Upper lobe of left lung (tissue), 6 donors: ENCODE measurements around the gene UBAC1. TPM values are rescaled to one million over a fixed set of nuclear protein-coding genes. Genes with fewer than 3 reads are reported as not detected.

Source experiments
- ATAC-seq, 2 donors: fragments of 200-7000 bp; cut with Tn5 transposase; one replicate each; pipeline ENCODE4 v1.9.1; 2022; ENCODE audit warnings: mild to moderate bottlenecking in 2 of 2, moderate library complexity in 2 of 2; ENCODE audit not compliant: low FRiP score in 2 of 2
- DNase-seq, 2 donors: peaks; one replicate each; pipeline ENCODE4 v3.0.0-alpha.2; 2019 to 2020
- H3K27ac ChIP-seq, 4 donors: fragments of 200-600 bp; sonication (generic); one replicate each; pipeline ENCODE4 v1.5.1; 2016 to 2019
- H3K27me3 ChIP-seq, 4 donors: fragments of 200-600 bp; sonication (generic); one replicate each; pipeline ENCODE4 v1.5.1; 2017 to 2019
- H3K36me3 ChIP-seq, 4 donors: fragments of 200-600 bp; sonication (generic); one replicate each; pipeline ENCODE4 v1.5.1; 2016 to 2019
- H3K4me1 ChIP-seq, 4 donors: fragments of 200-600 bp; sonication (generic); one replicate each; pipeline ENCODE4 v1.5.1; 2018 to 2019
- H3K4me3 ChIP-seq, 4 donors: fragments of 200-600 bp; sonication (generic); one replicate each; pipeline ENCODE4 v1.5.1; 2017 to 2019; ENCODE audit warnings: mild to moderate bottlenecking in 2 of 4, moderate library complexity in 1 of 4
- H3K9me3 ChIP-seq, 4 donors: fragments of 200-600 bp; sonication (generic); one replicate each; pipeline ENCODE4 v1.5.1; 2018 to 2019
- EP300 ChIP-seq, 4 donors: sonication (generic); formaldehyde crosslinking; IDR thresholded peaks; one replicate each; pipeline ENCODE4 v1.5.1; 2017; ENCODE audit warnings: antibody characterized with exemption in 4 of 4, control low read depth in 2 of 4
- POLR2A ChIP-seq, 4 donors: fragments of 450-650 bp; IDR thresholded peaks; one replicate each; pipeline ENCODE4 v1.5.1; 2016 to 2017; ENCODE audit warnings: antibody characterized with exemption in 4 of 4, mild to moderate bottlenecking in 2 of 4
- POLR2AphosphoS5 ChIP-seq, 2 donors: sonication (generic); formaldehyde crosslinking; IDR thresholded peaks; one replicate each; pipeline ENCODE4 v1.5.1; 2017; ENCODE audit warnings: antibody characterized with exemption in 2 of 2
- WGBS, 2 donors: methylation state at CpG; one replicate each; pipeline ENCODE4 v1.1.5; 2017 to 2018; 5-methylcytosine and 5-hydroxymethylcytosine counted together
- total RNA-seq, 6 donors: library from RNA; depleted of rRNA in 4 of 6; stranded (reverse); fragments of >200 nt in 4 of 6; gene quantifications; one replicate each; pipeline versions ENCODE4 v1.1.0 to v1.2.1, GENCODE V29; 2016 to 2021
- TF ChIP-seq, protein P1 (sequence below), 6 experiments: fragments of 450-650 bp in 4 of 6; fragments of 200-600 bp in 2 of 6; sonication (generic) in 2 of 6; IDR thresholded peaks; one replicate each; pipeline ENCODE4 v1.5.1; 2016 to 2019; ENCODE audit warnings: antibody characterized with exemption in 6 of 6
- donor health status: DM: no; HTN: no; CAD: no; lungs with moderate emphysema.
- donor health status: DM: no; HTN: yes; CAD: no; lungs with severe emphysema.

The UBAC1 gene
- total RNA-seq, 6 donors from 2014 or later = 38.0 to 72.3 (median 49.3) TPM

DNA sequence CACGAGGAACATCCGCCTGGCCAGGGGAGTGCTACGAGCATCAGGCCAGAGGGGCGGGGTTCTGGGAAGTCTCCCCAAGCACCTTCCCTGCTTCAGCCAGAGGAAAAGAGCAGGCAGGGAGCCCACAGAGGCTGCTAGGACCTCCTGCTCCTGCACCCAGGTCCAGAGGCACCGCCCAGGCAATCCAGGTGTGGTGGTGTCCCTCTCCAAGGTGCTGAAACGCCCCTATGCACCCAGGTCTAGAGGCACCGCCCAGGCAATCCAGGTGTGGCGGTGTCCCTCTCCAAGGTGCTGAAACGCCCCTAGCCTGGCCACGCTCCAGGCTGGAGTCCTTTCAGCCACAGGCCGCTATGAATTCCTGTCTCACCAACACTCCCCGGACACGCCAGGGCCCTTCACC is 10.7 kb upstream of the UBAC1 start:
- no peak overlapping the region for H3K4me3 ChIP-seq
- TF ChIP-seq POLR2AphosphoS5 (IDR thresholded peaks at IDR 0.05) = peak in 1 of 2 donors; percentile 15
- no peak for TF ChIP-seq POLR2A (IDR thresholded peaks at IDR 0.05)
- peaks cover 19 to 39% (median 37%) of the 10 kb centered on the region in 4 donors for H3K4me1 ChIP-seq
- ATAC-seq (peak in 1 of 2 donors; percentile 75), DNase-seq (peak; percentile 78 to 86)
- H3K9me3 ChIP-seq = no peaks in the 10 kb centered on the region
- no peaks in the 10 kb centered on the region for H3K36me3 ChIP-seq
- 56 to 70% methylated on average over 11 to 13 of the region's 13 CpGs for WGBS, 2 donors
- H3K27ac ChIP-seq = no peak overlapping the region
- no peaks in the 10 kb centered on the region for H3K27me3 ChIP-seq

DNA sequence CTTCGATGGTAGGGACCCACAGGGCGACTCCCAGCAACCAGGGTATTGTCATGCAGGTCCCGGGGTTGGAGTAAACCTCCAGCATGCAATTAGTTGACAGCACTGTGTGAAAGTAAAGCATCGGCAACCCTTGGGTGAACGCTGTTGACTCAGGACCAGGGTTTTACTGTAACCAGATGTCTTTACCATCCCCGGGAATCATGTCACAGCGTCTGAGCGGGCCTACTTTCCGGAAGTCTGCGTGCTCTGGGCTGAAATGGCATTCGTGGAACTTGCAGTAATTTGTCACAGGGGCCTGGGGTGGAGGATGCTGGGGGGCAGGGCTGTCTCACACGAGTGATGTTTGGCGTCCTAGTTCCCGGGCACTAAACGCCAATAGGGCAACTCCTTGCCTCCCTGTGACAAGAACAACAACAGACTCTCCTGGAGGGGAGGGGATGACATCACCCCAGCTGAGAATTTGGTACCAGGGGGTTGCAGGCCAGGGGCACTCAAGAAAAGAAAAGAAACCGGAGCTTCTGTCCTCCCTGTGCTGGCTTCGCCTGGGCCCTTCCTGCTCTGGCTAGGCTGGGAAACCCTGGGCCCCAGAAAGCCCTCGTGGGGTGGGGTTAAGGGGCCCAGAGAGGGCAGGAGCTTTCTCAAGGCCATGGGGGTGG is 10.1 kb upstream of the UBAC1 start:
- DNase-seq (no peak), ATAC-seq (no peak)
- TF ChIP-seq POLR2AphosphoS5 (IDR thresholded peaks at IDR 0.05) (no peak), EP300 (IDR thresholded peaks at IDR 0.05) (no peak), POLR2A (IDR thresholded peaks at IDR 0.05) (no peak)
- TF ChIP-seq, protein P1, sequence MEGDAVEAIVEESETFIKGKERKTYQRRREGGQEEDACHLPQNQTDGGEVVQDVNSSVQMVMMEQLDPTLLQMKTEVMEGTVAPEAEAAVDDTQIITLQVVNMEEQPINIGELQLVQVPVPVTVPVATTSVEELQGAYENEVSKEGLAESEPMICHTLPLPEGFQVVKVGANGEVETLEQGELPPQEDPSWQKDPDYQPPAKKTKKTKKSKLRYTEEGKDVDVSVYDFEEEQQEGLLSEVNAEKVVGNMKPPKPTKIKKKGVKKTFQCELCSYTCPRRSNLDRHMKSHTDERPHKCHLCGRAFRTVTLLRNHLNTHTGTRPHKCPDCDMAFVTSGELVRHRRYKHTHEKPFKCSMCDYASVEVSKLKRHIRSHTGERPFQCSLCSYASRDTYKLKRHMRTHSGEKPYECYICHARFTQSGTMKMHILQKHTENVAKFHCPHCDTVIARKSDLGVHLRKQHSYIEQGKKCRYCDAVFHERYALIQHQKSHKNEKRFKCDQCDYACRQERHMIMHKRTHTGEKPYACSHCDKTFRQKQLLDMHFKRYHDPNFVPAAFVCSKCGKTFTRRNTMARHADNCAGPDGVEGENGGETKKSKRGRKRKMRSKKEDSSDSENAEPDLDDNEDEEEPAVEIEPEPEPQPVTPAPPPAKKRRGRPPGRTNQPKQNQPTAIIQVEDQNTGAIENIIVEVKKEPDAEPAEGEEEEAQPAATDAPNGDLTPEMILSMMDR (IDR thresholded peaks at IDR 0.05) = no peak
- no peak overlapping the region for H3K27ac ChIP-seq
- H3K27me3 ChIP-seq = no peaks in the 10 kb centered on the region
- WGBS, 2 donors = 65 to 69% methylated on average over 10 to 18 of the region's 18 CpGs
- no peaks in the 10 kb centered on the region for H3K9me3 ChIP-seq
- H3K4me1 ChIP-seq = peaks cover 19 to 39% (median 37%) of the 10 kb centered on the region in 4 donors
- no peaks in the 10 kb centered on the region for H3K36me3 ChIP-seq
- no peak overlapping the region for H3K4me3 ChIP-seq

DNA sequence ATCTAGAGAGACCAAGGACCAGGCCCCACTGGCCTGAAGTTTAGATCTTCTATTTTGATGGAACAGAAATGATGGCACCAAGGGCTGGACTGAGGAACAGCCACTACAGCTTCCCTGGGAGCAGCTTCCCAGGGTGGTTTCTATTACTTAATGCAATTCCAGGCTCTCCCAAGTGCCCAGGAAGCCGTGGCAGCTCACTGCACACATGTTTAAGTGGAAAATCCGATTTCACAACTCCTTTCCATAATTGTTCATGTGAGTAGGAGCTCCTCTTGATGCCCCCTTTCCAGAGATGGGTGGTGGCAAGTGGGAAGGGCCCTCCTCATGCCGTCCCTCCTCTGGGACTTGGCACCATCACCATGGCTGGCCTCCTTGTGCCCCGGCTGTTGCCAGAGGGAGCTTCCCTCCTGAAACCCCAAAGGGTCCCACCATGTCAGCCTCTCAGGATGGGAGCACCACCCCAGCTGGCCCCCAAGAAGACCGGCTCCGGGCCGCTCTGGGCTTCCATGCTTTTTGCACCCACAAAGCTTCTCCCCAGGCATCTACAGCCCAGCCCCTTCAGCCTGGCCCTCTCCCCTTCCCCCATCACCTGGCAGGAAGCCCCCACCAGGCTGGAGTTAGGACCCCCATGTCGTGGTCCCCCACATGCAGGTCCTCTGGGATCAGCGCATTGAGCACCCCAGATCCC is 9.1 kb upstream of the UBAC1 start:
- peaks cover 19 to 39% (median 37%) of the 10 kb centered on the region in 4 donors for H3K4me1 ChIP-seq
- H3K27ac ChIP-seq = peak overlapping the region in 1 of 4 donors; percentile 77
- no peak for DNase-seq
- no peaks in the 10 kb centered on the region for H3K36me3 ChIP-seq
- WGBS, 2 donors = 84 to 100% methylated on average over 4 to 8 of the region's 9 CpGs
- no peak for ATAC-seq
- H3K27me3 ChIP-seq = no peaks in the 10 kb centered on the region
- H3K4me3 ChIP-seq = no peak overlapping the region
- TF ChIP-seq POLR2A (IDR thresholded peaks at IDR 0.05) (no peak), POLR2AphosphoS5 (IDR thresholded peaks at IDR 0.05) (no peak), EP300 (IDR thresholded peaks at IDR 0.05) (no peak)
- TF ChIP-seq, protein P1 (IDR thresholded peaks at IDR 0.05) = no peak
- H3K9me3 ChIP-seq = no peaks in the 10 kb centered on the region

DNA sequence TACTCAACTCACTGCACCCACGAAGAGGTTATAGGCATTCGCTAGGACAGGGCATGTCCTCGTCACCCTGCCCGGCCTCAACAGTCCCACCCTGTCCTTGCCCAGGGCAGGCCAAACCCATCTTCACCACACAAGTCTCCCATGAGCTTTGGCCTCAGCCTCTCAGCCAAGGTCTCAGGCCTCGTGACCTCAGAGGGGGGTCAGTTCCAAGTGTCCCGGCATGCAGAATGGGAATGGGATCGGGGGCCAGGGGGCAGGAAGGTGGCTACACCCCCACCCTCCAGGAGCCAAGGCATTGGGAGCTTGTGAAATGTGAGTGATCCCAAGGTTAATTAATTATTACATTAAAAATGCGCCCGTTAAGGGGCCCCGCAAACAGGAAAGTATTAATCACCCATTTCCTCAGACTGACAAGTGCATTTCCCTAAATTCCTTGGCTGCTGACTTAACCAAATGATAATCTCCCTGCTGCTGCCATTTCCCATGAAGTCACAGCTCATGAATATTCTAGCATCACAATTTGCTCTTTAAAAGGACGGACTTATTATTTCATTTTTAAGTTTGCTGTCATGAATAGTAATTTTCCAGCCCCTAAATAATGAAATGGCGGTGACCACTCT is 8.0 kb upstream of the UBAC1 start:
- peaks cover 19 to 39% (median 37%) of the 10 kb centered on the region in 4 donors for H3K4me1 ChIP-seq
- H3K9me3 ChIP-seq = no peaks in the 10 kb centered on the region
- 37 to 51% methylated on average over 12 of the region's 12 CpGs for WGBS, 2 donors
- no peak for ATAC-seq
- H3K27me3 ChIP-seq = no peaks in the 10 kb centered on the region
- H3K4me3 ChIP-seq = no peak overlapping the region
- no peaks in the 10 kb centered on the region for H3K36me3 ChIP-seq
- no peak for DNase-seq
- H3K27ac ChIP-seq = peak overlapping the region; percentile 19 to 77 (median 67)
- no peak for TF ChIP-seq POLR2A (IDR thresholded peaks at IDR 0.05)
- TF ChIP-seq EP300 (IDR thresholded peaks at IDR 0.05) = no peak
- TF ChIP-seq, protein P1 (IDR thresholded peaks at IDR 0.05) = no peak
- no peak for TF ChIP-seq POLR2AphosphoS5 (IDR thresholded peaks at IDR 0.05)

DNA sequence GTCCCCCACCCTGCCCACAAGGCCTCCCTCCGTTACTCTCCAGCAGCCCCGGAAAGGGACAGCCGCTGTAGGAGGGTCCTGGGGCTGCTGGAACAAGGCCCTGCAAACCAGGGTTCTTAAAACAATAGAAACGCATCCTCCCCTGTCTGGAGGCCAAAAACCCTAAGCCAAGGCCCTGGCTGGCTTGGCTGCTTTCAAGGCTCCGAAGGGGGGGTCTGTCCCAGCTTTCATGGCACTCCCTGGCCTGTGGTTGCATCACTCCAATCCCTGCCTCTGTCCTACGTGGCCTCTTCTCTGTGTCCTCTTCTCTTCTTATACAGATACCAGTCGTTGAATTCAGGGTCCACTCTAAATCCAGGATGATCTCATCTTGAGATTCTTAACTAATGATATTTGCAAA is 7.4 kb upstream of the UBAC1 start:
- TF ChIP-seq, protein P1 (IDR thresholded peaks at IDR 0.05) = no peak
- TF ChIP-seq POLR2A (IDR thresholded peaks at IDR 0.05) (no peak), POLR2AphosphoS5 (IDR thresholded peaks at IDR 0.05) (no peak), EP300 (IDR thresholded peaks at IDR 0.05) (no peak)
- Histone ChIP-seq H3K4me1 (peaks cover 19 to 37% (median 33%) of the 10 kb centered on the region in 4 donors), H3K27ac (peak overlapping the region; percentile 19 to 77 (median 67)), H3K27me3 (no peaks in the 10 kb centered on the region), H3K36me3 (no peaks in the 10 kb centered on the region), H3K4me3 (no peak overlapping the region), H3K9me3 (no peaks in the 10 kb centered on the region)
- ATAC-seq = no peak
- no peak for DNase-seq
- 31 to 58% methylated on average over 7 of the region's 7 CpGs for WGBS, 2 donors
